ENCODE measurements around the gene MAN2B1.
A peak's percentile ranks its signal among the peaks of the same experiment; 100 is the strongest.
"Not testable (repeated sequence)": the region's sequence is repeated elsewhere in the genome, so short reads cannot be mapped to it uniquely, and the experiment has no call there.

The MAN2B1 gene

DNA sequence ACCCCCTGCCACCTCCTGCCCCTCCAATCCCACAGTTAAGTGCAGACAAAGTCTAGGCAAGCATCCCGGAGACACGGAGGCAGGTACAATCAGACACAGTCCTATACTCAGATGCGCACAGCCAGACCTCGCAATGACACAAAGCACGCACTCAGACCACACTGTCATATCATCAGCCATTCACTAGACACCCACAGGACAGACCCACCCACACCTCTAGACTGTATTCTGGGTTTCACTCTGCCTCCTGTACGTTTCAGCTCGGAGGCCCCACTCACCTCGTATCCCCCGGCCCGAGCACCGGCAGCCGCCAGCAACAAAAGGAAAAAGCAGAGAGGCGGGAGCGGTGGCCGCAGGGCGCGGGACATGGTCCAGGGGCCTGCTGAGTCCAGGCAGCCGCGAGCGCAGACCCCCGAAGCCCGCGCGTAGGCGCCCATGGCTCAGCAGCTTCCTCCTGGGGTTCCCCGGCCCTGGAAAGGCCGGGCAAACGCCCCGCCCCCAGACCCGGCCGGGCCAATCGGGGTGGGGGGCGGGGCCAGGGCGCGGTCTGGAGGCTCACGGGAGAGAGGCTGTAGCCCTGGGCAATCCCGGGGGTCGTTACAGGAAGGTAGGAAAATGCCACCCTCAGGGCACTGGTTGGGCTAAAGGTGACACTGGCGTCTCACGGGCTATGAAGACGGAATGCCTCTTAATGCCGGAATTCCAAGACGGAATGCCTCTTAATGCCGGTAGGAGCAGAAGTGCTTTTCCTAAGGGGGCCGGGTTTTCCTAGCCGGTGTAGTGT is at the start of gene MAN2B1, which contains the start of gene WDR83:
Gene MAN2B1, minus strand, starts transcription at position 478 of the 784 bp plus-strand sequence. Its CDS starts 41 bp downstream, at position 437.
Gene WDR83, plus strand, starts transcription at position 543 of the 784 bp plus-strand sequence. CDS start 2,984 bp downstream, outside the sequence.
- DNase-seq (ENCODE audit: low spot score): peak; percentile 83

- no peak for DNase-seq (ENCODE audit: low spot score)
Measured at GRCh38 chr19:12715929-12716328, 49.4 kb upstream of the MAN2B1 start.

DNA sequence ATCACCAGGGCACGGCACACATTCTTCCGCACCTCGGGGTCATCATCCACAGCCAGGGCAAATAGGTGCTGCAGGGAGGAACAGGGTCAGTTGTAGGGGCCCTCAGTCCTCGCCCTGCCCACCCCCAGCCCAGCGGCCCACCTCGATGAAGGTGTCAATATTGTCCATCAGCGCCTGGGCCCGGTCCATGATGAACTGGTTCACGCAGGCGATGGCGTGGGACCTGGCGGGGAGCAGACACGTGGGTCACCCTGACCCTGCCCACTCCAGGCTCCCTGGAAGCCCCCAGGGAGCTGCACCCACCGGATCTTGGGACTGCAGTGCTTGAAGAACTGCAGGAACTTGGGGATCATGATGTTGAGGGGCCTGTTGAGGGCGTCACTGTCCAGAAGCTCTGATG is 48.6 kb upstream of the MAN2B1 start:
- DNase-seq (ENCODE audit: low spot score): no peak

GRCh38 chr19:12713304-12713703 is 46.8 kb upstream of the MAN2B1 start:
- not testable (repeated sequence) for DNase-seq (ENCODE audit: low spot score)

DNA sequence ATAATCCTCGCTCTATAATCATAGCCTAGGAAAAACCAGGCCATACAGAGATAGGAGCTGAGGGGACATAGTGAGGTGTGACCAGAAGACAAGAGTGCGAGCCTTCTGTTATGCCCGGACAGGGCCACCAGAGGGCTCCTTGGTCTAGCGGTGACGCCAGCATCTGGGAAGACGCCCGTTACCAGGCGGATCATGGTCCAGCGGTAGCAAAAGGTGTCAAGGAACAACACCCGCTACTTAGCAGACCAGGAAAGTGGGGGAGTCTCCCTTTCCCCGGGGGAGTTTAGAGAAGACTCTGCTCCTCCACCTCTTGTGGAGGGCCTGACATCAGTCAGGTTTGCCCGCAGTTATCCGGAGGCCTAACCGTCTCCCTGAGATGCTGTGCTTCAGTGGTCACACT is 45.5 kb upstream of the MAN2B1 start:
- DNase-seq (ENCODE audit: low spot score): not testable (repeated sequence)

DNA sequence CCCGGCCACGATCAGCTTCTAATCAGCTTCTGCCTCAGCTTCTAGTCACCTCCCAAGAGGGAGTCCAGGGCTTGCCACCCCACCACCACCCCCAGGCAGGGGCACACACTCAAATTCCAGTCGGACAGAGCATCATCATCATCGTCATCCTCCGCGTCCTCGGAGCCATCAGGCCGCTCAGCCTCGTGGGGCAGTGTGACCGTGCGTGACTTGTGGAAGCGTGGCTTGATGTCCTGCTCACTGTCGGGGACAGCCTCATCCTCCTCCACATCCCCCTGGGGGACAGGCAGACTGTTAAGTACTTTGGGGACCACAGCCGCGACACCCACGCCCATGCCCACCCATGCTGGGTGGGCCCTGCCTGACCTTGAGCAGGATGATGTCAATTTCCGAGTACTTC is 44.6 kb upstream of the MAN2B1 start:
- no peak for DNase-seq (ENCODE audit: low spot score)

DNA sequence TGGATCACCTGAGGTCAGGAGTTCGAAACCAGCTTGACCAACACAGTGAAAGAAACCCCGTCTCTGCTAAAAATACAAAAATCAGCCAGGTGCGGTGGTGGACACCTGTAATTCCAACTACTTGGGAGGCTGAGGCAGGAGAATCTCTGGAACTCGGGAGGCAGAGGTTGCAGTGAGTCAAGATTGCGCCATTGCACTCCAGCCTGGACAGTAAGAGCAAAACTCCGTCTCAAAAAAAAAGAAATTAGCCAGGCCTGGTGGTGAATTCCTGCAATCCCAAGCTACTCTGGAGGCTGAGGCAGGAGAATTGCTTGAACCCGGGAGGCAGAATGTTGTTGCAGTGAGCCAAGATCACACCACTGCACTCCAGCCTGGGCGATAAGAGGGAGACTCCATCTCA is 42.1 kb upstream of the MAN2B1 start:
- no peak for DNase-seq (ENCODE audit: low spot score)

- no peak for DNase-seq (ENCODE audit: low spot score)
Measured at GRCh38 chr19:12706332-12706718, 39.8 kb upstream of the MAN2B1 start.

- DNase-seq (ENCODE audit: low spot score): no peak
Measured at GRCh38 chr19:12705654-12706331, 39.3 kb upstream of the MAN2B1 start.

DNA sequence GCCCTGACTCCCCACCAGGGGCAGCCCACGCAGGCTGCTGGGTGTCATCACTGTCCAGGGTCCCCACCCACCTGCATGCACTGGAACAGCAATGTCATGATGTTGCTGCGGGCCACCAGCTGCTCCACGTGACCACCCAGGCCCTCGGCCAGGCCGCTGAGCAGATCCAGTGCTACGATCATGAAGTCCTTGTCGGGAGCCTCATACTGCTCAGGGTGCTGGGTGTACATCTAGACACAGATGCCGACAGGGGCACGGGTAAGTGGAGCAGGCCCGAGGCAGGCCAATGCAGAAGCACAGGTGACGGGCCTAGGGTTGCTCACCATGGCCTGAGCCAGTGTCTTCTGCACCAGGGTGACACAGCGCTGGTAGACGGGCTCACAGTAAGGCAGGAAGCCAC is 38.6 kb upstream of the MAN2B1 start:
- no peak for DNase-seq (ENCODE audit: low spot score)

DNA sequence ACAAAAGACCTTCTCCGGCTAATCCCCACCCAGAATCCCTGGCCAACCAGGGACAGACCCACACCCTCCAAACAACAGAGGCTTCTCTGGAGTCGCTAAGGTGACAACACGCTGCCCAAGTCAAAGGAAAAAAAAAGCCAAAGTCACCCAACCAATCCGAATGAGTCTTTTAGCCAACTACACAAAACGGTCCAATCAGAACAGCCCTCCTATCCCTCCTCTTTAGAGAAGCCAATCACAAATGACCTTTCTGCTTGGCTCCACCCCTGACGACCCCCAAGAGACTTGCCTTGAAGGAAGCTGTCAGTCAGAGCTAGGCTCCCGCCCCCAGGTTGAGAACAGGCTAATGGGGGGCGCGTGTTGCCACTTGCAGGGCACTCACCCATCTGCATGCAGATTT is 36.5 kb upstream of the MAN2B1 start:
- DNase-seq (ENCODE audit: low spot score): no peak

GRCh38 chr19:12701596-12702282 is 35.2 kb upstream of the MAN2B1 start:
- DNase-seq (ENCODE audit: low spot score): no peak

GRCh38 chr19:12698138-12698537 is 31.6 kb upstream of the MAN2B1 start:
- no peak for DNase-seq (ENCODE audit: low spot score)

DNA sequence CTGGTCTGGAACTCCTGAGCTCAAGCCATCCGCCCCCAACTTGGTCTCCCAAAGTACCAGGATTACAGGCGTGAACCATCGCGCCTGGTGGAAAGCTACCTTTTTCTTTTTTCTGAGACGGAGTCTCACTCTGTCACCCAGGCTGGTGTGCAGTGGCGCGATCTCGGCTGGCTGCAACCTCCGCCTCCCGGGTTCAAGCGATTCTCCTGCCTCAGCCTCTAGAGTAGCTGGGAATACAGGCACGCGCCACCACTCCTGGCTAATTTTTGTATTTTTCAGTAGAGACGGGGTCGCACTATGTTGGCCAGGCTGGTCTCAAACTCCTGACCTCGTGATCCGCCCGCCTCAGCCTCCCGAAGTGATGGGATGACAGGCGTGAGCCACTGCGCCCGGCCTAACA is 30.9 kb upstream of the MAN2B1 start:
- DNase-seq (ENCODE audit: low spot score): not testable (repeated sequence)

- peak; percentile 95 for DNase-seq (ENCODE audit: low spot score)
Measured at GRCh38 chr19:12696366-12697335, 30.1 kb upstream of the MAN2B1 start, which contains the start of gene FBXW9. FBXW9 (minus strand) TSS chr19:12696631; CDS start chr19:12696581, 50 bp downstream.

- DNase-seq (ENCODE audit: low spot score): no peak
Measured at GRCh38 chr19:12695997-12696365, 29.4 kb upstream of the MAN2B1 start.

GRCh38 chr19:12695514-12695913 is 29.0 kb upstream of the MAN2B1 start:
- no peak for DNase-seq (ENCODE audit: low spot score)

DNA sequence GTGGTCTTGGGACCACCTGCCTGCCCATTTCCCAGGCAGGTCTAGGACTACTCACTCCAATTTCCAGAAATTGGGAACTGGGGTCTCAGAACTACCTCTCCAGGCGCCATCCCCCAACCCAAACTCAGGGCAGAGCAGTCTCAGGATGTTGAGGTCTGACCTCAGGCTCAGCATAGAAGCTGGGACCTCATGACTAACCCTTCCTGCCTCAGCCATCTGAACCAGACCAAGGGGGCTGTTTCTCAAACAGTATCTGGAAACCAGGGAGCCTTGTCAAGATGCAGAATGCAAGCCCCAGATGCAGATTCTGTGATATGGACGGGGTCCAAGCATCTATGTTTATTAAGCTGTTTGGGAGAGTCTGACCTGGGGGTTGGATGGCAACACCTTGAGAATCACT is 28.6 kb upstream of the MAN2B1 start:
- no peak for DNase-seq (ENCODE audit: low spot score)

DNA sequence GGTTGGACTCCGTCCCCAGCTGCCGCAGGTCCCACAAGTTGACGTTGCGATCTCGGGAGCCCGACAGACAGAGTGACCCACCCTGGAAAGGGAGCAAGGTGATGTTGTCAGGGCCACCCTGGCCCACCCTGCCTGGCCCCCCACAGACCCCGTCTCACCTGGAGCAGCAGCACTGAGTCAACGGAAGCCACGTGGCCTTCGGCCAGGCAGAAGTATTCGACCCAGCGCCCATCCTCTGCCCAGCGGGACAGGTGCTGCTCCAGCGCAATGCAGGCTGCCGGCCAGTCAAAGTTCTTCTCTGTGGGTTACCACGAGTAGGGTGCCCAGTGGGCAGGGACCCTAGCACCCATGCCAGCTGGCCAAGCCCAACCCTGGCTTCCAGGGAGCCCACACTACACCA is 28.1 kb upstream of the MAN2B1 start:
- no peak for DNase-seq (ENCODE audit: low spot score)

DNA sequence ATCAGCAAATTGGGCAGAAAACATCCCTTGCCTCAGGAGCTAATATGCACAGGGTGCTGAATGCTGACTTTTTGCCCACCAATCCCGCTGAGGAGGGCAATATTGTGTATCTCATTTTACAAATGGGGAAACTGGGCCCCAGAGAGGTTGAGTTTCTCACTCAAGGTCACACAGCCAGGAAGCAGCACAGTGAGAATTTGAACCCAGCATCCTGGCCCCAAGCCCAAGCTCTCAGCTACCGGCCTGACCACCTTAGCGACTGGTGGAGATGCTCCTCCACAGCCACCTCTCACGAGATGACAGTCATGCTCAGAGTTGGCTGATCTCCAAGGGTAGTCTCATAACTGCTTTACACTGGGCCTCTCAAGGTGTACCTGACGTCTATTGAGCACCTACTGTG is 26.4 kb upstream of the MAN2B1 start:
- DNase-seq (ENCODE audit: low spot score): no peak

GRCh38 chr19:12689581-12690216 is 23.2 kb upstream of the MAN2B1 start:
- DNase-seq (ENCODE audit: low spot score): no peak
